Measurements from ENCODE around the gene RASGEF1B. TPM values are rescaled to one million over a fixed set of nuclear protein-coding genes. Genes with fewer than 3 reads are reported as not detected.

The RASGEF1B gene
- total and polyA plus RNA-seq, 2 donors from 2014 or later = 8.3 to 15.0 TPM

DNA sequence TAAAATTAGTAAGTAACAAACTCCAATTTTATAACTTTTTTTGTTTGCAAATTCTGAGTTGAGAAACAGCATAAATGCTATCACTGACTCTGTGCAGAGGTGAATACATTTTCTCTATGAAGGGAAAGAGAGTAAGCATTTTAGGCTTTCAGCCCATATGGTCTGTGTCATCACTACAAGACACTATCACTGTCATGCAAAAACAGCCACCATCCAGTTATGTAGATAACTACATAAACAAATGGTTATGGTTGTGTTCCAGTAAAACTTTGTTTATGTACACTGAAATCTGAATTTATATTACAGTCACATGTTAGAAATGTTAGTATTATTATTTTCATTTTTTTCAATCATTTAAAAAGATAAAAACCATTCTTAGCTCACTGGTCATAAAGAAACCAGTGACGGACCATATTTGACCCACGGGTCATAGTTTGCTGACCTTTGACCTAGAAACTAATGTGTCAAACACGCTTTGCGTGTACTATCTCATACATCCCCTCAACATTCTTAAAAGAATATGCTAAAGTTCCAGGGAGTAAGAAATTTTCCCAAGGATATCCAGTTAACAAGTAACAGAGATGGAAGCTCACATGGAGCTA, 29.1 kb downstream of the RASGEF1B start:
- DNase-seq (no peak), FAIRE-seq (no peak)
- Histone ChIP-seq H3K27me3 (ENCODE audit: control insufficient read depth, insufficient read depth, low read length) (no peaks in the 10 kb centered on the region), H3K9me3 (ENCODE audit: control insufficient read depth in 2 of 3, insufficient read depth in 1 of 3, low read length in 3 of 3) (no peaks in the 10 kb centered on the region), H3K4me1 (ENCODE audit: control insufficient read depth in 2 of 3, insufficient read depth in 2 of 3, low read depth in 1 of 3, low read length in 3 of 3) (no peaks in the 10 kb centered on the region), H3K4me3 (ENCODE audit: low read length in 3 of 3) (no peak overlapping the region), H3K9ac (ENCODE audit: low read length in 3 of 3) (no peak overlapping the region), H3K27ac (ENCODE audit: low read depth in 2 of 2, low read length in 2 of 2) (no peak overlapping the region), H3K36me3 (ENCODE audit: control insufficient read depth in 2 of 3, insufficient read depth in 3 of 3, low read length in 3 of 3) (peaks cover 0 to 50% (median 13%) of the 10 kb centered on the region in 3 donors)
- intact Hi-C loops (cut with DNase I) = no loop called here
- no peak for TF ChIP-seq CTCF (IDR thresholded peaks at IDR 0.05; ENCODE audit: borderline replicate concordance, extremely low read depth, insufficient read depth)

DNA sequence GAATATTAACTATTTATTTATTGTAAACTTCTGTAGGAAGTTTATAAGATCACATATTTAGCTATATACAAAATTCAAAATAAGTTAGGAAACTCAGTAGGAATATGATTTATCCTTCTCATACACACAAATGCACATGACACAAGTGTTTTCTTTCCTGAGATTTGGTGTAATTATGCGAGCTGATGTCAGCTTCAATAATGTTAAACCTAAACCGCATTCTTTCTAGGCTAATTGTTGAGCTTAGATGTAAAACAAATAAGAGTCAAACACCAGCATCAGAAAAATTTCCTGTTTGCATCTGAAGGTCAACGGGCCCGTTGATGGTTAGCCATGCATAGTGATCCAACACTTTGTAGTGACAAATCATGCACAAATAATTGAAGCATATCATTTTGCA, 30.8 kb downstream of the RASGEF1B start:
- Histone ChIP-seq H3K27me3 (ENCODE audit: control insufficient read depth, insufficient read depth, low read length) (no peaks in the 10 kb centered on the region), H3K27ac (ENCODE audit: low read depth in 2 of 2, low read length in 2 of 2) (no peak overlapping the region), H3K9ac (ENCODE audit: low read length in 3 of 3) (no peak overlapping the region), H3K9me3 (ENCODE audit: control insufficient read depth in 2 of 3, insufficient read depth in 1 of 3, low read length in 3 of 3) (no peaks in the 10 kb centered on the region), H3K36me3 (ENCODE audit: control insufficient read depth in 2 of 3, insufficient read depth in 3 of 3, low read length in 3 of 3) (peaks cover 0 to 40% (median 10%) of the 10 kb centered on the region in 3 donors), H3K4me3 (ENCODE audit: low read length in 3 of 3) (no peak overlapping the region), H3K4me1 (ENCODE audit: control insufficient read depth in 2 of 3, insufficient read depth in 2 of 3, low read depth in 1 of 3, low read length in 3 of 3) (no peaks in the 10 kb centered on the region)
- TF ChIP-seq CTCF (IDR thresholded peaks at IDR 0.05; ENCODE audit: borderline replicate concordance, extremely low read depth, insufficient read depth) = no peak
- intact Hi-C loops (cut with DNase I) = no loop called here
- DNase-seq (no peak), FAIRE-seq (no peak)

DNA sequence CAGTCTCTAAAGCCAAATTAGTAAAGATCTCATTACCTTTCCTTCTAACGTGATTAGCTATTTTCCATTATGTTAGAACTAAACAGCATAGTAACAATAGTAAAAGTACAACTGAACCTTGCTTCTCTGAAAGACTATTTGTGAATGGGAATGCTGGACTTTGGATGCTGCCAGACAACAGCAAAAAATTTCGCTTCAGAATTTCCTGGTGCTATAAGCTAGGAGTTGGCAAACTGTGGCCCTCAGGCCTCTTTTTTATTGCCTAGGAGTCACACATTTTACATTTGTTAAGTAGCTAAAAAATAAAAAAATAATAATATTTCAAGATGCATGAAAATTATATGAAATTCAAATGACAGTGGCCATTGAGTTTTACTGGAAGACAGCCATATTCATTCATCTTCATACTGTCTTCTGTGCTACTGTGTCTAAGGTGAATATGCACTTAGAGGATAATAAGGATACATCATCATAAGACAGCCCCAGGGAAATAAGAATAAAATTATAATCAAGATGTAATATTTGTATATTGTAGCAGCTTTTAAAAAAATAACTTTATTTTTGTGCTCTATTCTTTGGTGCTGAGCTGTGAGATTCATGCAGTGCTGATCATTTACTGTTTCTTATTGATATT, 34.6 kb downstream of the RASGEF1B start:
- Histone ChIP-seq H3K9me3 (ENCODE audit: control insufficient read depth in 2 of 3, insufficient read depth in 1 of 3, low read length in 3 of 3) (no peaks in the 10 kb centered on the region), H3K4me3 (ENCODE audit: low read length in 3 of 3) (no peak overlapping the region), H3K36me3 (ENCODE audit: control insufficient read depth in 2 of 3, insufficient read depth in 3 of 3, low read length in 3 of 3) (peaks cover 0 to 24% (median 6%) of the 10 kb centered on the region in 3 donors), H3K9ac (ENCODE audit: low read length in 3 of 3) (no peak overlapping the region), H3K4me1 (ENCODE audit: control insufficient read depth in 2 of 3, insufficient read depth in 2 of 3, low read depth in 1 of 3, low read length in 3 of 3) (no peaks in the 10 kb centered on the region), H3K27ac (ENCODE audit: low read depth in 2 of 2, low read length in 2 of 2) (no peak overlapping the region), H3K27me3 (ENCODE audit: control insufficient read depth, insufficient read depth, low read length) (no peaks in the 10 kb centered on the region)
- TF ChIP-seq CTCF (IDR thresholded peaks at IDR 0.05; ENCODE audit: borderline replicate concordance, extremely low read depth, insufficient read depth) = no peak
- DNase-seq (no peak), FAIRE-seq (no peak)
- intact Hi-C loops (cut with DNase I) = no loop called here

Data from kidney (tissue), 14 donors.